Measurements from ENCODE around the gene NDUFAB1.

NDUFAB1 gene

GRCh38 chr16:23575834-23576233 lies 20.3 kb downstream of the NDUFAB1 start:
- TF ChIP-seq ZFP3 (CRISPR knock-in tag; IDR thresholded peaks at IDR 0.05) (no peak), TOX (CRISPR knock-in tag; IDR thresholded peaks at IDR 0.05; ENCODE audit: borderline replicate concordance) (no peak), ZNF8 (CRISPR knock-in tag; IDR thresholded peaks at IDR 0.05) (no peak), POU6F1 (CRISPR knock-in tag; IDR thresholded peaks at IDR 0.05; ENCODE audit: borderline replicate concordance, low read depth) (no peak), RARB (CRISPR knock-in tag; IDR thresholded peaks at IDR 0.05) (no peak), SNAI2 (CRISPR knock-in tag; IDR thresholded peaks at IDR 0.05) (no peak), ESRRG (CRISPR knock-in tag; IDR thresholded peaks at IDR 0.05) (no peak), TSHZ2 (CRISPR knock-in tag; IDR thresholded peaks at IDR 0.05) (no peak), PATZ1 (CRISPR knock-in tag; IDR thresholded peaks at IDR 0.05; ENCODE audit: borderline replicate concordance) (no peak), CREB5 (CRISPR knock-in tag; IDR thresholded peaks at IDR 0.05; ENCODE audit: low read depth) (no peak), ZNF70 (CRISPR knock-in tag; IDR thresholded peaks at IDR 0.05) (no peak), GLIS3 (CRISPR knock-in tag; IDR thresholded peaks at IDR 0.05) (no peak), ZFP30 (CRISPR knock-in tag; IDR thresholded peaks at IDR 0.05) (no peak), ZC3H10 (CRISPR knock-in tag; IDR thresholded peaks at IDR 0.05) (no peak), ARNTL (CRISPR knock-in tag; IDR thresholded peaks at IDR 0.05; ENCODE audit: borderline replicate concordance, low read depth) (no peak), TCF4 (CRISPR knock-in tag; IDR thresholded peaks at IDR 0.05; ENCODE audit: borderline replicate concordance) (no peak), CSDC2 (CRISPR knock-in tag; IDR thresholded peaks at IDR 0.05) (no peak), ISL1 (CRISPR knock-in tag; IDR thresholded peaks at IDR 0.05) (no peak), CSRNP3 (CRISPR knock-in tag; IDR thresholded peaks at IDR 0.05) (no peak)
- ATAC-seq = peak; percentile 35; the same call in 2 of the 3 replicates

GRCh38 chr16:23573817-23574216 lies 22.3 kb downstream of the NDUFAB1 start:
- TF ChIP-seq CSRNP3 (CRISPR knock-in tag; IDR thresholded peaks at IDR 0.05) (no peak), TOX (CRISPR knock-in tag; IDR thresholded peaks at IDR 0.05; ENCODE audit: borderline replicate concordance) (no peak), ZC3H10 (CRISPR knock-in tag; IDR thresholded peaks at IDR 0.05) (no peak), ZNF8 (CRISPR knock-in tag; IDR thresholded peaks at IDR 0.05) (no peak), TSHZ2 (CRISPR knock-in tag; IDR thresholded peaks at IDR 0.05) (no peak), PPARA (CRISPR knock-in tag; IDR thresholded peaks at IDR 0.05; ENCODE audit: borderline replicate concordance) (no peak), TCF4 (CRISPR knock-in tag; IDR thresholded peaks at IDR 0.05; ENCODE audit: borderline replicate concordance) (no peak), RARB (CRISPR knock-in tag; IDR thresholded peaks at IDR 0.05) (no peak), ISL1 (CRISPR knock-in tag; IDR thresholded peaks at IDR 0.05) (no peak), ZFP3 (CRISPR knock-in tag; IDR thresholded peaks at IDR 0.05) (no peak), ZFP30 (CRISPR knock-in tag; IDR thresholded peaks at IDR 0.05) (no peak)
- ATAC-seq = no peak
